Vagina (tissue), 2 donors: ENCODE measurements around the gene CLEC16A.

Experiments used
- POLR2A ChIP-seq, 2 donors: fragments of 450-650 bp; IDR thresholded peaks; one replicate each; pipeline ENCODE4 v1.6.1; 2017; ENCODE audit warnings: antibody characterized with exemption in 2 of 2, mild to moderate bottlenecking in 2 of 2, moderate library complexity in 2 of 2
- POLR2AphosphoS5 ChIP-seq, 2 donors: sonication (generic); formaldehyde crosslinking; IDR thresholded peaks; one replicate each; pipeline ENCODE4 v1.9.0; 2017; ENCODE audit warnings: antibody characterized with exemption in 2 of 2, mild to moderate bottlenecking in 2 of 2, low read depth in 1 of 2; ENCODE audit not compliant: insufficient read depth in 1 of 2
- TF ChIP-seq, protein P1 (sequence below), 3 experiments: fragments of 450-650 bp in 2 of 3; fragments of 200-600 bp in 1 of 3; sonication (generic) in 1 of 3; IDR thresholded peaks; one replicate each; pipeline ENCODE4 v1.5.1; 2017 to 2019; ENCODE audit warnings: antibody characterized with exemption in 3 of 3, mild to moderate bottlenecking in 2 of 3, moderate library complexity in 2 of 3

GRCh38 chr16:10934325-10935107 lies 9.8 kb upstream of the CLEC16A start:
- TF ChIP-seq, protein P1, sequence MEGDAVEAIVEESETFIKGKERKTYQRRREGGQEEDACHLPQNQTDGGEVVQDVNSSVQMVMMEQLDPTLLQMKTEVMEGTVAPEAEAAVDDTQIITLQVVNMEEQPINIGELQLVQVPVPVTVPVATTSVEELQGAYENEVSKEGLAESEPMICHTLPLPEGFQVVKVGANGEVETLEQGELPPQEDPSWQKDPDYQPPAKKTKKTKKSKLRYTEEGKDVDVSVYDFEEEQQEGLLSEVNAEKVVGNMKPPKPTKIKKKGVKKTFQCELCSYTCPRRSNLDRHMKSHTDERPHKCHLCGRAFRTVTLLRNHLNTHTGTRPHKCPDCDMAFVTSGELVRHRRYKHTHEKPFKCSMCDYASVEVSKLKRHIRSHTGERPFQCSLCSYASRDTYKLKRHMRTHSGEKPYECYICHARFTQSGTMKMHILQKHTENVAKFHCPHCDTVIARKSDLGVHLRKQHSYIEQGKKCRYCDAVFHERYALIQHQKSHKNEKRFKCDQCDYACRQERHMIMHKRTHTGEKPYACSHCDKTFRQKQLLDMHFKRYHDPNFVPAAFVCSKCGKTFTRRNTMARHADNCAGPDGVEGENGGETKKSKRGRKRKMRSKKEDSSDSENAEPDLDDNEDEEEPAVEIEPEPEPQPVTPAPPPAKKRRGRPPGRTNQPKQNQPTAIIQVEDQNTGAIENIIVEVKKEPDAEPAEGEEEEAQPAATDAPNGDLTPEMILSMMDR (IDR thresholded peaks at IDR 0.05) = no peak
- TF ChIP-seq POLR2A (IDR thresholded peaks at IDR 0.05) = no peak
- TF ChIP-seq POLR2AphosphoS5 (IDR thresholded peaks at IDR 0.05; ENCODE audit: insufficient read depth in 1 of 2, low read depth in 1 of 2) = no peak
